Fibroblast of the conjunctiva (primary cell): ENCODE measurements around the gene ERGIC2.
"Not testable (repeated sequence)": the region's sequence is repeated elsewhere in the genome, so short reads cannot be mapped to it uniquely, and the experiment has no call there.

Experiments
- DNase-seq: peaks from one replicate; pipeline ENCODE4 v3.0.0-alpha.2; 2010; ENCODE audit warnings: low read depth

ERGIC2 gene, protein sequence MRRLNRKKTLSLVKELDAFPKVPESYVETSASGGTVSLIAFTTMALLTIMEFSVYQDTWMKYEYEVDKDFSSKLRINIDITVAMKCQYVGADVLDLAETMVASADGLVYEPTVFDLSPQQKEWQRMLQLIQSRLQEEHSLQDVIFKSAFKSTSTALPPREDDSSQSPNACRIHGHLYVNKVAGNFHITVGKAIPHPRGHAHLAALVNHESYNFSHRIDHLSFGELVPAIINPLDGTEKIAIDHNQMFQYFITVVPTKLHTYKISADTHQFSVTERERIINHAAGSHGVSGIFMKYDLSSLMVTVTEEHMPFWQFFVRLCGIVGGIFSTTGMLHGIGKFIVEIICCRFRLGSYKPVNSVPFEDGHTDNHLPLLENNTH

GRCh38 chr12:29380536-29381523, at the start of gene ERGIC2:
ERGIC2 (minus strand) TSS chr12:29381172; CDS start chr12:29371633, 9,539 bp downstream.
- DNase-seq, result peak; percentile 99

DNA sequence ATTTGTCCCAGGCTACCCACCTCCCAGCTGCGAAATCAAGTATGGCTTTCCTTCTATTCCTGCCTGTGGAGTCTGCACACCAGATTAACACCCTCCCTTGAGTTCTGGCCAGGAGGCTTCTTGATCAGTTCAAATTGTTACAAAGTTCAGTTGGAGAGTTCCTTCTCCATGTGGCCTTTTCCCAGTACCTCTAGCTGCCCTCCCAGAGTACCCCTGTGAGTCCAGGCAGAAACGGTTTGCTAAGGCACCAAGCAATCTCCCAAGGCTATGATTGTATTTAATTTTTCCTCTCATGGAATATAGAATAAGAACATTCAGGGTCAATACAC, 49.7 kb upstream of the ERGIC2 start:
- no peak for DNase-seq

DNA sequence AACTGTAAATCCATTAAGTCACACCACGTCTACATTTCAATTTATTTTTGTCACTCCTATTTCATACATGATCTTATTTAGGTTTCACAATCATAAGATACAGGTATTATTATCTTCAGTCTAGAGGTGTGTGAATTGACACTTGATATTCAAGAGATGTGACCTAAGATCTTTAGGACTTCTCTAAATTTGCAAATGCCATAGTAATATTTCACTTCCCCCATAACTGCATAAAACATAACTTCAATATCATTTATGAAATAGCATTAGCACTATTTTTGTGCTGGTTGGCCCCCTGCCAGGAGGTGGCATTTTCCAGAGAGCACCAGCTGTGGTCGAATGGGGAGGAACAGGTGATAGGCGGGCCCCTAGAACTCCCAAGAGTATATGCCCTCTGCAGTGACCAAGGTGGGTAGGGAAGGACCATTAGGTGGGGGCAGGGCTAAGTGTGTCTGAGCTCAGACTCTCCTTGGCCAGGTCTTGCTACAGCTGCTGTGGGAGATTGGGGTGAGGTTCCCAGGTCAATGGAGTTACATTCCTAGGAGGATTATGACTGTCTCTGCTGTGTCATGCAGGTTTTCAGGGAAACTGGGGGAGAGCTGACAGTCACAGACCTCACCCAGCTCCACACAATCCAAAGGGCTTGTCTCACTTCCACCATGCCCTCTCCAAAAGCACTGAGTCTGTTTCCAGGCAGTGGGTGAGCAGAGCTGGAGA, 49.2 kb upstream of the ERGIC2 start:
- DNase-seq, result no peak

DNA sequence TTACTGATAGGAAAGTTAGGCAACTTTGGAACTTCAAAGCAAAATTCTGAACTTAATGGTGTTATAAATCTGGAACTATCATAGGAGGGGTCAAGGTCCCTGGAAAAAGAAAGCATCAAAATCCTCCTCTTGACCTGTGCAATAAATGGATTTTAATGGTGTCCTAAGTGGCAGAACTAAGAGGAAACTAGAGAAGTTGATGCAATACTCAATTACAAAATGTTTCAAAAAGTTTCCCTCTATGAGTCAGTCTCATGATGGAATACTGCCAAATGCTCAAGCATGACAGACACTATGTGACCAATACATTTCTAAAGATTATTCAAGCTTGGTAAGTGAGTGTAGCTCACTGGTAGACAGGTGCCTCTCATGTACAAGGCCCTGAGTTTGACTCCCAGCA, 47.7 kb upstream of the ERGIC2 start:
- peak; percentile 92 for DNase-seq

GRCh38 chr12:29427964-29428363, 47.0 kb upstream of the ERGIC2 start:
- no peak for DNase-seq

DNA sequence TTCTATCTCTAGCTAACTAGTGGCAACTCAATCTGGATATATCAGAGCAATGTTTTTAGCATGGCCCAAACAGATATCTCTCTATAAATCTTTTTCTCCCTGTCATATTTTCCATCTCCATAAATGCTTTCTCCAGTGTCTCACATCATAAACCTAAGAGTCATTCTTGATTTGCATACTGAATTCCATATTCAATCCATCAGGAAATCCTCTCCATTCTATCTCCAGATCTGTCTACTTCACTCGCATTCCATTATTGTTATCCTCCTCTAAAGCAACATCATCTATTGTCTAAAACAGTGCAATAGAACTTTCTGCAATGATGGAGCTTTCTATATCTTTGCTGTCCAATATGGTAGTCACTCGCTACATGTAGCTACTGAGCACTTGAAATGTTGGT, 45.5 kb upstream of the ERGIC2 start:
- DNase-seq, result no peak

- no peak for DNase-seq
These were observed 44.8 kb upstream of the ERGIC2 start for GRCh38 chr12:29425722-29426121.

DNA sequence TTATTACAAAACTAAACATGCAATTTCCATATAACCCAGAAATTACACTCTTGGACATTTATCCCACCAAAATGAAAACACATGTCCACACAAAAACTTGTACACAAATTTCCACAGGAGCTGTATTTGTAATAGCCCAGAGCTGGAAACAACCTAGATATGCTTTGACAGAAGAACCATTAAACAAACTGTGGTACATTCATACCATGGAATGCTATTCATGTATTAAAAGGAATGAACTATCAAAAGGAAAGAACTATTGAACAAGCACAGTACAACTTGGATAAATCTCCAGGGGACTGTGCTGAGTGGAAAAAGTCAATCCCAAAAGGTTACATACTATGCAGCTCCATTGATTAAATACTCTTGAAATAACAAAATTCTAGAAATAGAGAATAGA, 35.8 kb upstream of the ERGIC2 start:
- no peak for DNase-seq

DNA sequence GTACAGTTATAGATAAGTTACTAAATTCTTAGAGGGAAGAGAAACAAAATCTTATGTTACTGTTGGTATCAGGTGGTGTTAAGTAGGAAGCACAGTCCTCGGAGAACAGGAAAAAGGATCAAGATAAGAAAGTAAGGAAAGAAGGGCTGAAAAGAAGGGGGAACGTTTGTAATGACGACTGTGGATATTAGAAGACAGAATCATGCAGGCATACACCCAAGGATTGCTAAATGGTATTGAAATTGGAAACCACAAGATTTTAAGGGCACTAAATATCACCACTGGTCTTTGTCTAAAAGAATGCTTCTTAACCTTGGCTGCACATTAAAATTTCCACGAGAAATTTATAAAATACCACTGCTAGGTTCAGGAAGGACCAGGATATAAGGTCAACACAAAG, 34.1 kb upstream of the ERGIC2 start:
- DNase-seq, result no peak

- DNase-seq, result no peak
These were observed 33.4 kb upstream of the ERGIC2 start for GRCh38 chr12:29414368-29414767.

DNA sequence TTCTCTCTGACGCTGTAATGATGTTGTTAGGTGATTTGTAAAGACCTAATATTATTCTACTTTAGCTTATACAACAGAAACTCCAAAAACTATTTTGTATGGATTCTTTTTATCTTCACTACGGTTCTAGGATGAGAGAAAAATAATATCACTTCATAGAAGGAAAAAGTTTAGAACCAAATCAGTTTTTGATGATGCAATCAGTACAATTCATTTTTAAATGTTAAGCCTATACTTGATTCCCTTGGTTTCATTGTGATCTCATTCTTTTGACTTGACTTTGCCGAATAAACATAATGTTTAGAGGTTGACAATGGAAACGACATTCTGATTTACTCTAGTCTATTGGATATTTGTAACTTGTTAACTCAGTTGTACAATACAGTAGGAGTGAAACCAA, 24.6 kb upstream of the ERGIC2 start:
- no peak for DNase-seq

GRCh38 chr12:29403991-29404390, 23.0 kb upstream of the ERGIC2 start:
- DNase-seq, result no peak

GRCh38 chr12:29402437-29402836, 21.5 kb upstream of the ERGIC2 start:
- no peak for DNase-seq

GRCh38 chr12:29398495-29398894, 17.5 kb upstream of the ERGIC2 start:
- no peak for DNase-seq

DNA sequence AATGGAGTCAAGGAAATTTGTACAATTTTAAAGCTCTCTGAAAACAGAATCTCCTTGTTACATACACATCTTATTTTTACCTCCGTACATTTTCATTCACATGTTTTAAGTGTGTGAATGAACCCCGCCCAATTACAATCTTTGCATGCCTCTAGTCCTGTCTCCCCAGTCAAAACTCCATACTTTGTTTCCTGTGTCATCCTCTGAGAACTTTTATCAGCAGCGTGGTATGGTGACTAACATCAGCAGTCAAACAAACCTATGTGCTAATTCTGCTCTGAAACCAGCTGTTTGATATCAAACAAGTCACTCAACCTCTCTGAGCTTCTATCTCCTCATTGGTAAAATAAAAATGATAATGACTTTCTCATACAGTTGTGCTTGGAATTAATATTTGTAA, 15.8 kb upstream of the ERGIC2 start:
- no peak for DNase-seq

- no peak for DNase-seq
These were observed 14.4 kb upstream of the ERGIC2 start for GRCh38 chr12:29395356-29395755.

DNA sequence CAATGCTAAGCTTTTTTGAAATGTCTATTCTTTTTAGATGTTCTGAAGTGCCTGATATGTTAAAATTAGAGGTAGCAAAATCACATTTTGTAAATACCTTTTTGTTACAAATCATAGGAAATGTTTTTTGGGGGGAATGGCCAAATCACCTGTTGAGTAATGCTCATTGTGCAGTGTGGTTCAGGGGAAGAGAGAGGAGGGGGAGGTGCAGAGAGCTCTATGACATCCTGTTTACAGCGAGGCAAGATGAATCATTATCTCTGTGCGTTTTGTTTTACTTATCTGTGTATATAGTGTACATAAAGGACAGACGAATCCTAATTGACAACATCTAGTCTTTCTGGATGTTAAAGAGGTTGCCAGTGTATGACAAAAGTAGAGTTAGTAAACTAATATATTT, 9.4 kb upstream of the ERGIC2 start:
- DNase-seq, result not testable (repeated sequence)

GRCh38 chr12:29389295-29389919, 8.4 kb upstream of the ERGIC2 start:
- DNase-seq, result no peak

GRCh38 chr12:29386084-29386680, 5.2 kb upstream of the ERGIC2 start:
- not testable (repeated sequence) for DNase-seq

DNA sequence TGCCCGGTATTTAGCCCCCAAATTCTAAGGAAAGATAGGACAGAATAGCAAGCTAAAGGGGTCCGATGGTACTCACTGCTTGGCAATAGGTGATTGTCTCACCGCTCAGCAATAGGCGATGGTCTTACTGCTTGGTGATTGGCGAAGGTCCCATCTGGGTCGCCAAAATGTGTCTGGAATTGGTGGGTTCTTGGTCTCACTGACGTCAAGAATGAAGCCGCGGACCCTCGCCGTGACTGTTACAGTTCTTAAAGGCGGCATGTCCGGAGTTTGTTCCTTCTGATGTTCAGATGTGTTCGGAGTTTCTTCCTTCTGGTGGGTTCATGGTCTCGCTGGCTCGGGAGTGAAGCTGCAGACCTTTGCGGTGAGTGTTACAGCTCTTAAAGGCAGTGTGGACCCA, 4.2 kb upstream of the ERGIC2 start:
- not testable (repeated sequence) for DNase-seq

- DNase-seq, result no peak
These were observed 1.3 kb upstream of the ERGIC2 start for GRCh38 chr12:29382251-29382650.

GRCh38 chr12:29376118-29376517, 4.9 kb downstream of the ERGIC2 start:
- no peak for DNase-seq
